Astrocyte of the cerebellum (primary cell): ENCODE results near the gene ZCCHC17.

Experiments
- DNase-seq: peaks from one replicate; pipeline ENCODE4 v3.0.0-alpha.2; 2011; ENCODE audit warnings: low read depth
- H3K4me3 ChIP-seq: 2 replicates; pipeline ENCODE4 v1.5.1; 2011; ENCODE audit warnings: mild to moderate bottlenecking, low read depth, low read length, moderate library complexity
- CTCF ChIP-seq: IDR thresholded peaks from 2 replicates; pipeline ENCODE4 v1.5.1; 2012; ENCODE audit warnings: low read length, low read depth, moderate library complexity, mild to moderate bottlenecking; ENCODE audit errors: missing control alignments
- in situ Hi-C: cut with HindIII; loops from 2 replicates; pipeline ENCODE4 v1.10.0; 2017; ENCODE audit warnings: low sequenced_read_pairs

ZCCHC17 gene

GRCh38 chr1:31372051-31372450, 75.2 kb downstream of the ZCCHC17 start:
- TF ChIP-seq CTCF: no peak
- DNase-seq: no peak
- no peak overlapping the region for H3K4me3 ChIP-seq
- in situ Hi-C loops: no loop called here

- TF ChIP-seq CTCF: no peak
- peak overlapping the region; percentile 42 for H3K4me3 ChIP-seq
- in situ Hi-C loops: no loop called here
- DNase-seq: no peak
These were observed 75.9 kb downstream of the ZCCHC17 start for GRCh38 chr1:31372751-31373055.

- no peak for DNase-seq
- TF ChIP-seq CTCF: no peak
- H3K4me3 ChIP-seq: peak within 1 kb of the TSS; percentile 42
- in situ Hi-C loops: no loop called here
These were observed 76.4 kb downstream of the ZCCHC17 start, which contains the start of gene FABP3 for GRCh38 chr1:31373056-31373896. TSS of gene FABP3 (minus strand) at chr1:31373076. CDS start at chr1:31373014, 62 bp downstream.

GRCh38 chr1:31373897-31374486, 77.2 kb downstream of the ZCCHC17 start:
- DNase-seq: no peak
- no peak for TF ChIP-seq CTCF
- in situ Hi-C loops: no loop called here
- peak overlapping the region; percentile 42 for H3K4me3 ChIP-seq

- no peak for TF ChIP-seq CTCF
- no peak overlapping the region for H3K4me3 ChIP-seq
- in situ Hi-C loops: no loop called here
- DNase-seq: no peak
These were observed 77.8 kb downstream of the ZCCHC17 start for GRCh38 chr1:31374511-31375196.

- no peak for TF ChIP-seq CTCF
- DNase-seq: peak; percentile 54
- H3K4me3 ChIP-seq: no peak overlapping the region
- in situ Hi-C loops: no loop called here
These were observed 79.7 kb downstream of the ZCCHC17 start for GRCh38 chr1:31376375-31377134.
